ENCODE data around the gene MICAL2.

DNA sequence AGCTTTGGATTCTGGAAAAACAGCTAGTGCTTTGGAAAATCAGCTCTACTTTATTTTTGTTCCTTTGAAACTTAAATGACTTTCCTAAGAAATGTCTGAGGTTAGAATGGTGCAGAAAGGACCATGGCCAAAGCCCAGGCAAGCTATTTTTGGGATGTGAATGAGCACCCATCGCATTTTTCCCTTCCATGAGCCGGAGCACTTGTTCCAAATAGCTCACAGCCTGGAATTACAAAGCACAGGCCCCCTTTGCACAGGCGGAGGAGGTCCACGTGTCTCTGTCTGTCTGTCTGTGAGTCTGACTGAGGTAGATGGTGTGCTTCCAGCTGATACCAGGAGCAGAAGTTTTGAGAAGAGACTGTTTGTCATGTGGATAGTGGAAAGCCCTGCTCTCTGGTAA, 50.7 kb downstream of the MICAL2 start:
- TF ChIP-seq CEBPB (IDR thresholded peaks at IDR 0.05) = no peak
- no peak for TF ChIP-seq POLR2A (IDR thresholded peaks at IDR 0.05; ENCODE audit: low read length)
- no peak for TF ChIP-seq CTCF (IDR thresholded peaks at IDR 0.05)
- TF ChIP-seq, protein P1, sequence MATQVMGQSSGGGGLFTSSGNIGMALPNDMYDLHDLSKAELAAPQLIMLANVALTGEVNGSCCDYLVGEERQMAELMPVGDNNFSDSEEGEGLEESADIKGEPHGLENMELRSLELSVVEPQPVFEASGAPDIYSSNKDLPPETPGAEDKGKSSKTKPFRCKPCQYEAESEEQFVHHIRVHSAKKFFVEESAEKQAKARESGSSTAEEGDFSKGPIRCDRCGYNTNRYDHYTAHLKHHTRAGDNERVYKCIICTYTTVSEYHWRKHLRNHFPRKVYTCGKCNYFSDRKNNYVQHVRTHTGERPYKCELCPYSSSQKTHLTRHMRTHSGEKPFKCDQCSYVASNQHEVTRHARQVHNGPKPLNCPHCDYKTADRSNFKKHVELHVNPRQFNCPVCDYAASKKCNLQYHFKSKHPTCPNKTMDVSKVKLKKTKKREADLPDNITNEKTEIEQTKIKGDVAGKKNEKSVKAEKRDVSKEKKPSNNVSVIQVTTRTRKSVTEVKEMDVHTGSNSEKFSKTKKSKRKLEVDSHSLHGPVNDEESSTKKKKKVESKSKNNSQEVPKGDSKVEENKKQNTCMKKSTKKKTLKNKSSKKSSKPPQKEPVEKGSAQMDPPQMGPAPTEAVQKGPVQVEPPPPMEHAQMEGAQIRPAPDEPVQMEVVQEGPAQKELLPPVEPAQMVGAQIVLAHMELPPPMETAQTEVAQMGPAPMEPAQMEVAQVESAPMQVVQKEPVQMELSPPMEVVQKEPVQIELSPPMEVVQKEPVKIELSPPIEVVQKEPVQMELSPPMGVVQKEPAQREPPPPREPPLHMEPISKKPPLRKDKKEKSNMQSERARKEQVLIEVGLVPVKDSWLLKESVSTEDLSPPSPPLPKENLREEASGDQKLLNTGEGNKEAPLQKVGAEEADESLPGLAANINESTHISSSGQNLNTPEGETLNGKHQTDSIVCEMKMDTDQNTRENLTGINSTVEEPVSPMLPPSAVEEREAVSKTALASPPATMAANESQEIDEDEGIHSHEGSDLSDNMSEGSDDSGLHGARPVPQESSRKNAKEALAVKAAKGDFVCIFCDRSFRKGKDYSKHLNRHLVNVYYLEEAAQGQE (IDR thresholded peaks at IDR 0.05) = no peak
- TF ChIP-seq RFX5 (IDR thresholded peaks at IDR 0.05) = no peak
- no peak for TF ChIP-seq PHF8 (IDR thresholded peaks at IDR 0.05; ENCODE audit: borderline replicate concordance, low read depth)
- TF ChIP-seq BHLHE40 (IDR thresholded peaks at IDR 0.05; ENCODE audit: low read depth, low read length) = no peak
- TF ChIP-seq EHMT2 (IDR thresholded peaks at IDR 0.05; ENCODE audit: low read depth) = no peak
- TF ChIP-seq ESRRA (IDR thresholded peaks at IDR 0.05; ENCODE audit: borderline replicate concordance, low read length) = no peak
- TF ChIP-seq, protein P2, sequence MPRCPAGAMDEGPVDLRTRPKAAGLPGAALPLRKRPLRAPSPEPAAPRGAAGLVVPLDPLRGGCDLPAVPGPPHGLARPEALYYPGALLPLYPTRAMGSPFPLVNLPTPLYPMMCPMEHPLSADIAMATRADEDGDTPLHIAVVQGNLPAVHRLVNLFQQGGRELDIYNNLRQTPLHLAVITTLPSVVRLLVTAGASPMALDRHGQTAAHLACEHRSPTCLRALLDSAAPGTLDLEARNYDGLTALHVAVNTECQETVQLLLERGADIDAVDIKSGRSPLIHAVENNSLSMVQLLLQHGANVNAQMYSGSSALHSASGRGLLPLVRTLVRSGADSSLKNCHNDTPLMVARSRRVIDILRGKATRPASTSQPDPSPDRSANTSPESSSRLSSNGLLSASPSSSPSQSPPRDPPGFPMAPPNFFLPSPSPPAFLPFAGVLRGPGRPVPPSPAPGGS (IDR thresholded peaks at IDR 0.05) = no peak
- TF ChIP-seq, protein P3, sequence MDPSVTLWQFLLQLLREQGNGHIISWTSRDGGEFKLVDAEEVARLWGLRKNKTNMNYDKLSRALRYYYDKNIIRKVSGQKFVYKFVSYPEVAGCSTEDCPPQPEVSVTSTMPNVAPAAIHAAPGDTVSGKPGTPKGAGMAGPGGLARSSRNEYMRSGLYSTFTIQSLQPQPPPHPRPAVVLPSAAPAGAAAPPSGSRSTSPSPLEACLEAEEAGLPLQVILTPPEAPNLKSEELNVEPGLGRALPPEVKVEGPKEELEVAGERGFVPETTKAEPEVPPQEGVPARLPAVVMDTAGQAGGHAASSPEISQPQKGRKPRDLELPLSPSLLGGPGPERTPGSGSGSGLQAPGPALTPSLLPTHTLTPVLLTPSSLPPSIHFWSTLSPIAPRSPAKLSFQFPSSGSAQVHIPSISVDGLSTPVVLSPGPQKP (IDR thresholded peaks at IDR 0.05; ENCODE audit: low read depth, low read length) = no peak
- TF ChIP-seq, protein P4, sequence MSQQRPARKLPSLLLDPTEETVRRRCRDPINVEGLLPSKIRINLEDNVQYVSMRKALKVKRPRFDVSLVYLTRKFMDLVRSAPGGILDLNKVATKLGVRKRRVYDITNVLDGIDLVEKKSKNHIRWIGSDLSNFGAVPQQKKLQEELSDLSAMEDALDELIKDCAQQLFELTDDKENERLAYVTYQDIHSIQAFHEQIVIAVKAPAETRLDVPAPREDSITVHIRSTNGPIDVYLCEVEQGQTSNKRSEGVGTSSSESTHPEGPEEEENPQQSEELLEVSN (IDR thresholded peaks at IDR 0.05; ENCODE audit: borderline replicate concordance, low read depth) = no peak
- no peak for TF ChIP-seq CHD4 (IDR thresholded peaks at IDR 0.05; ENCODE audit: borderline replicate concordance)

Data from A549 (cell line).